ENCODE measurements around the gene NEDD9.

NEDD9 gene

GRCh38 chr6:11214901-11215300, 17.6 kb downstream of the NEDD9 start:
- DNase-seq: no peak

- DNase-seq: no peak
Observed at GRCh38 chr6:11214084-11214833, 18.2 kb downstream of the NEDD9 start.

GRCh38 chr6:11213422-11214021, 18.9 kb downstream of the NEDD9 start:
- DNase-seq: peak; percentile 27

- DNase-seq: no peak
Observed at GRCh38 chr6:11212664-11213063, 19.8 kb downstream of the NEDD9 start.

GRCh38 chr6:11211254-11211653, 21.2 kb downstream of the NEDD9 start:
- DNase-seq: no peak

GRCh38 chr6:11210386-11211138, 21.9 kb downstream of the NEDD9 start:
- DNase-seq: no peak

- no peak for DNase-seq
Observed at GRCh38 chr6:11209906-11210305, 22.6 kb downstream of the NEDD9 start.

GRCh38 chr6:11209369-11209768, 23.1 kb downstream of the NEDD9 start:
- no peak for DNase-seq

GRCh38 chr6:11208854-11209253, 23.6 kb downstream of the NEDD9 start:
- no peak for DNase-seq

GRCh38 chr6:11208267-11208666, 24.2 kb downstream of the NEDD9 start:
- peak; percentile 72 for DNase-seq

- no peak for DNase-seq
Observed at GRCh38 chr6:11207199-11207968, 25.1 kb downstream of the NEDD9 start.

- no peak for DNase-seq
Observed at GRCh38 chr6:11206576-11206975, 25.9 kb downstream of the NEDD9 start.

GRCh38 chr6:11204794-11205366, 27.6 kb downstream of the NEDD9 start:
- no peak for DNase-seq

GRCh38 chr6:11204005-11204399, 28.5 kb downstream of the NEDD9 start:
- DNase-seq: no peak

- DNase-seq: no peak
Observed at GRCh38 chr6:11203306-11204004, 29.0 kb downstream of the NEDD9 start.

GRCh38 chr6:11202513-11203305, 29.8 kb downstream of the NEDD9 start:
- no peak for DNase-seq

- no peak for DNase-seq
Observed at GRCh38 chr6:11201772-11202512, 30.5 kb downstream of the NEDD9 start.

GRCh38 chr6:11201015-11201414, 31.5 kb downstream of the NEDD9 start:
- DNase-seq: no peak

- DNase-seq: no peak
Observed at GRCh38 chr6:11200356-11200755, 32.1 kb downstream of the NEDD9 start.

Measured in NCI-H2171 (cell line).